PC-9 (cell line): Measurements from ENCODE around the gene TMEM132E.

Experiments
- CTCF ChIP-seq: fragments of 200-600 bp; sonication (generic); conservative IDR thresholded peaks from 2 replicates; pipeline ENCODE4 v1.6.1; 2017; ENCODE audit warnings: mixed run types, antibody characterized with exemption, mild to moderate bottlenecking, moderate library complexity
- EZH2 ChIP-seq: fragments of 200-600 bp; sonication (generic); IDR thresholded peaks from 2 replicates; pipeline ENCODE4 v1.8.0; 2017; ENCODE audit warnings: antibody characterized with exemption, low read depth

- no peak for TF ChIP-seq CTCF
- no peak for TF ChIP-seq EZH2
Observed at GRCh38 chr17:34556384-34556783, 23.0 kb upstream of the TMEM132E start.
